HL-60/S4 (cell line): ENCODE results near the gene SIX1.

Experiments used
- in situ Hi-C: fragments of 300-500 bp; cut with MboI; formaldehyde crosslinking; loops from 2 replicates; pipeline ENCODE4 v1.14.3; 2022; ENCODE audit warnings: low sequenced_read_pairs

SIX1 gene

DNA sequence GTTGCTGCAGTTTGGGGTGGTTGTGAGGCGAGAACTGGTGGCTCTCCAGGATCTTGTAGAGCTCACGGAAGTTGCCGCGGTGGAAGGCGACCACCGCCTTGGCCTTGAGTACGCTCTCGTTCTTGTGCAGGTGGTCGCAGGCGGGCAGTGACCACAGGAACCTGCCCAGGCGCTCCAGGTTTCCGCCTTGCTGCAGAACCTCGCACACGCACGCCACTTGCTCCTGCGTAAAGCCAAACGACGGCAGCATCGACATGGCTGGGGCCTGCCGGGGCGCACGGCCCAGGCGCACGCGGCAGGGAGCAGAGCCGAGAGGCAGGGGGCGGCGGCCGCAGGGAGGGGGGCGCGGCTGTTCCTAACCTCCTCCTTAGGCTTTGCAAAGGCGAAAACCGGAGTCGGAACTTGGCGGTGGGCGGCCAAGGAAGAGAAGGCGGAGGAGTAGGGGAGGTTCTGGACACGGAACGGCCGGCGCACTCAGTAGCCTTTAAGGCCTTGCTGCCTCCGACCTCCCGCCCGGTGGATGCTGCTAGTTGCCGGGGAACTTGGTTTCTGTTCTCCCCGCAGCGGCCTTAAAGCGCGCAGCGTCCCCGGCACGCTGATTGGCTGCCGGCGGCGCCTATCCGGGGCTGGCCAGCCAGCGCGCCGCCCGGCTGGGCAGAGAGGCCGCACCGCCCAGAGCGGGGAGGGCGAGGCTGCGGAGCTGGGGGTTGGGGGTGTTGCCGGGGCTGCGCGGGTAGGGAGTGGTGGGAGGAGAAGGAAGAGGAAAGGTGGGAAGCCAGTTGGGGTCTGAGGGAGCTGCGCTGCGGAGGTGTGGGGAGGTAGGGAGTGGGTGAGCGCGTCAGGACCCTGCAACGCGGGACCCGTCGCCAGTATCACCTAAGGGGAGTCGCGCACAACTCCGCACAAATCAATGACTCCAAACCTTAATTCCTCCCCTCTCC is at the start of gene SIX1:
Gene SIX1, minus strand, starts transcription at position 544 of the 941 bp plus-strand sequence. Its CDS starts 288 bp downstream, at position 256.
- in situ Hi-C loops: loop anchor here (25.0 kb wide), 1 partner anchor 388 kb away; no protein-coding TSS in a partner anchor

GRCh38 chr14:60695327-60695726 is 46.0 kb upstream of the SIX1 start:
- in situ Hi-C loops: no loop called here

DNA sequence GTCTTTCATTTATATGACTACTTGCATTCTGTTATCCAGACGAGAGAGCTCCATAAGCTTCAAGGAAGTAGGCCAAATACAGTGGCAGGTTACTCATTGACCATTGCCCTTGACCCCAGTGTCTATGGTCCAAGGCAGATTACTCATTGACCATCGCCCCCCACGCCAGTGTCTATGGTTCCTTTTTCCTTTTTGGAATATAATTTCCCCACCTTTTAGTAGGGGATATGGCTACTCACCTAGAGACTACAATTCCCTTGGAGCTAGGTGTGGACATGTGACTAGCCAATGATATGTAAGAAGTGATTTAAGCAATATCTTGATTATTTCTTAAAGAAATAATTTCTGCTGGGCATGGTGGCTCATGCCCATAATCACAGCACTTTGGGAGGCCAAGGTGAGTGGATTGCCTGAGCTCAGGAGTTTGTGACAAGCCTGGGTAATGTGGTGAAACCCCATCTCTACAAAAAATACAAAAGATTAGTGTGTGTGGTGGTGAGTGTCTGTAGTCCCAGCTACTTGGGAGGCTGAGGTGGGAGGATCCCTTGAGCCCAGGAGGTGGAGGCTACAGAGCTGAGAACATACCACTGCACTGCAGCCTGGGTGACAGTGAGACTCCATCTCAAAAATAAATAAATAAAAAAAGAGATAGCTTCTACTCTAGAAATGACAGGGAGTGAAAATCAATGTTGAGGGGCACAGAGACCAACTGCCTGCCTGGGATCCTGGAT is 42.3 kb upstream of the SIX1 start:
- in situ Hi-C loops: no loop called here

- in situ Hi-C loops: no loop called here
Measured at GRCh38 chr14:60686865-60687264, 37.6 kb upstream of the SIX1 start.

DNA sequence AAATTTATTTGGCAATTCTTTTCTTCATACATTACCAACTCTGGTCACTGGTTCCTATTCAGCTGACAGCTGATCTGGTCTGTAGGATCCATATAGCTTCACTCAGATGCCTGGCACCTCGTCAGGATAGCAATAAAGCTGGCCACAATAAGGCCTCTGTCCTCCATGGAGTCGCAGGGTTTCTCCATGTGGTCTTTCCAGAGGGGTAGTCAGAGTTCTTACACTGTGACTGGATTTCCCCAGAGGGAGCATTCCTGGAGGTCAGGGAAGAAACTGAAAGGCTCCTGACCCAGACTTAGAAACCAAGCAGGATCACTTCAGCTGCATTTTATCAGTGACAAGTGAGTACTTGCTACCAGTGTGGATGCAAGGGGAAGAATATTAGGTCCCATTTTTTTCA is 34.9 kb upstream of the SIX1 start:
- in situ Hi-C loops: no loop called here

DNA sequence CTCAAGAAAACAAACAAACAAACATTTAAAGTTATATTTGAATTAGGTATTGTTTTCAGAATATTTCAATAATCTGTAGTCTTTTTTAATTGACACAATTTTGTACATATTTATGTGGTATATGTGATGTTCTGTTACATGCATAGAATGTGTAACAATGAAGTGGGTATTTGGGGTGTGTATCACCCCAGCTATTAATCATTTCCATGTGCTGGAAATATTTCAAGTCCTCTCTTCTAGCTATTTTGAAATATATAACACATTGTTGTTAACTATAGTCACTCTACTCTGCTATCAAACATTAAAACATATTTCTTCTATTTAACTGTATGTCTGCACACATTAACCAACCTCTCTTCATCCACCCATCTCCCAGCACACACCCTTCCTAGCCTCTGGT is 32.0 kb upstream of the SIX1 start:
- in situ Hi-C loops: no loop called here

DNA sequence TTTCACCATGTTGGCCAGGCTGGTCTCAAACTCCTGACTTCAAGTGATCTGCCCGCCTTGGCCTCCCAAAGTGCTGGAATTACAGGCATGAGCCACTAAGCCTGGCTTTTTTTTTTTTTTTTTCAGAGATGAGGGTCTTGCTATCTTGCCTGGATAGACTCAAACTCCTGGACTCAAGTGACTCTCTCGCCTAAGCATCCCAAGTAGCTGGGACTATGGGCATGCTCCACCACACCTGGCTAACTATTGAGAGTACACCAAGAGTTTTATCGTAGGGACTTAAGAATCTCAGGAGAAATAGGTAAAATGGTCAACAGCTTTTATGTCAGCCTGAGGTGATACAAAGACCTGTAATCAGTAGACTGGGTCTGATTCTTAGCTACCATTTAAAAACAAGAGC is 31.2 kb upstream of the SIX1 start:
- in situ Hi-C loops: no loop called here

- in situ Hi-C loops: no loop called here
Measured at GRCh38 chr14:60679566-60680258, 30.4 kb upstream of the SIX1 start.

- in situ Hi-C loops: no loop called here
Measured at GRCh38 chr14:60677701-60678100, 28.4 kb upstream of the SIX1 start.

DNA sequence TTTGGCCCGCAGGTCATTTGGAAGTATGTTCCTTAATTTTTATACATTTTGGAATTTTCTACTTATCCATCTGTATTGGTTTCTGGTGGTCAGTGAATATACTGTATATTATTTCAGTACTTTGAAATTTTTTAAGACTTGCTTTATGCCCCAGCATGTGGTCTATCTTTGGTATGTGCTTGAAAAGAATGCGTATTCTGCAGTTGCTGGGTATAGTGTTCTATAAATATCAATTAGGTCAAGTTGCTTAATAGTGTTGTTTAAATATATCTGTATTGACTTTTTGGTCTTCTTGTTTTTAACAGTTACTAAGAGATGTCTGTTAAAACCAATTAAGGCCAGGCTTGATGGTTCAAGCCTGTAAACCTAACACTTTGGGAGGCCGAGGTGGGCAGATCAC is 21.7 kb upstream of the SIX1 start:
- in situ Hi-C loops: no loop called here

GRCh38 chr14:60668431-60669112 is 19.3 kb upstream of the SIX1 start:
- in situ Hi-C loops: no loop called here

GRCh38 chr14:60665177-60665550 is 15.9 kb upstream of the SIX1 start:
- in situ Hi-C loops: no loop called here

GRCh38 chr14:60662982-60663381 is 13.7 kb upstream of the SIX1 start:
- in situ Hi-C loops: no loop called here

GRCh38 chr14:60661721-60662120 is 12.4 kb upstream of the SIX1 start:
- in situ Hi-C loops: no loop called here

GRCh38 chr14:60658909-60659585 is 9.8 kb upstream of the SIX1 start:
- in situ Hi-C loops: no loop called here

- in situ Hi-C loops: no loop called here
Measured at GRCh38 chr14:60658211-60658690, 9.0 kb upstream of the SIX1 start.

GRCh38 chr14:60657456-60658210 is 8.4 kb upstream of the SIX1 start:
- in situ Hi-C loops: no loop called here

DNA sequence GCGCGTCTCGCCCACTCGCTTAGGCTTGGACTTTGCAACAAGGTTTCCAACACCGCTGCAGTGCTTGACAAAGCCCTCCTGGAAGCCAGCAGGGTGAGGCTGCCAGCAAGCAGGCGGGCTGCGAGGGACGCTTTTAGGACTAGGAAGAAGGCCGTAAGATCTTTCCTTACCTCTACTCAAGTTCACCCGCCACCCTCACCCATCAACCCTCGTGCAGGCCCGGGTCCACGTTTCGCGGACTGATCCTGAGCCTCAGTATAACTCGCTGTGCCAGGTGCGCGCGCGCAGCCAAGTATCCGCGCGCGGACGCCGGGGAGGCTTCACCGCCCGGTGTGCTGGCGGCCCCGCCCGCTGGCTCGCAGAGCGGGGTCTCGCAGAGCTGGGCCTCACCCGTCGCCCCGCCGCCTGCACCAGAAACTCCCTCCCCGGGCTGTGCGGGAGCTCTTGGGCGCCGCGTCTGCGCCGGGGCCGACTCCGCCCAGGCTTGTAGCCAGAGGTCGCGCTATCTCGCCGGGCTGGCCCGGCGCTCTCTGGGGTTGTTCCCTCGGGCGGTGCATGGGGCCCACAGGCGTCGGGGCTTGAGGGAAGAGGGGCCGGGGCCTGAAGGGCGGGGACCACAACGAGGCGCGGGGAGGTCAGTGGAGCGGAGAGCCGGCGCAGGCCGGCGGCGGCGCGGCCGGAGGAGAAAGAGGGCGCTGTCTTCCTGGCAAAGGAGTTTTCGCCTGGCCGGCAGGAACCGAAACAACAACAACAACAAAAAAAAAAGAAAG is 7.6 kb upstream of the SIX1 start:
- in situ Hi-C loops: no loop called here
